MCF 10A (cell line): ENCODE results near the gene CD99. TPM values are rescaled to one million over a fixed set of nuclear protein-coding genes. Genes with fewer than 3 reads are reported as not detected.
"Not testable (repeated sequence)": the region's sequence is repeated elsewhere in the genome, so short reads cannot be mapped to it uniquely, and the experiment has no call there.

ENCODE experiments used
- BruUV-seq: library from RNA; stranded (reverse); fragments of 400-500 nt; replicated peaks from 2 replicates; lab custom pipeline; 2021; lab: Mats Ljungman, UMichigan
- CTCF ChIA-PET: fragments of 300-600 bp; sonication (Branson Sonifier 250); formaldehyde crosslinking; extraction: SDS; loops from one replicate; lab custom pipeline; 2021; ENCODE audit warnings: antibody characterized with exemption, inconsistent platforms; lab: Yijun Ruan, JAX
- POLR2A ChIA-PET: fragments of 300-600, 350-650 bp; sonication (Branson Sonifier 250); formaldehyde crosslinking; extraction: SDS; loops from one replicate; lab custom pipeline; 2020; ENCODE audit warnings: antibody characterized with exemption, inconsistent platforms; lab: Yijun Ruan, JAX
- DNase-seq: peaks from one replicate; pipeline ENCODE4 v3.0.0-alpha.2; 2018; ENCODE audit not compliant: unreplicated experiment
- H3K27ac Mint-ChIP-seq: one replicate; pipeline ENCODE4 v1.8.0; 2022; ENCODE audit warnings: mild to moderate bottlenecking, low read depth, mixed read lengths; ENCODE audit not compliant: unreplicated experiment
- H3K27me3 Mint-ChIP-seq: one replicate; pipeline ENCODE4 v1.8.0; 2022; ENCODE audit warnings: mixed read lengths; ENCODE audit not compliant: insufficient read depth, unreplicated experiment
- H3K36me3 Mint-ChIP-seq: one replicate; pipeline ENCODE4 v1.8.0; 2022; ENCODE audit warnings: mild to moderate bottlenecking, moderate library complexity, mixed read lengths; ENCODE audit not compliant: insufficient read depth, unreplicated experiment
- H3K4me1 Mint-ChIP-seq: one replicate; pipeline ENCODE4 v1.8.0; 2022; ENCODE audit warnings: mixed read lengths; ENCODE audit not compliant: insufficient read depth, unreplicated experiment
- H3K4me3 Mint-ChIP-seq: one replicate; pipeline ENCODE4 v1.8.0; 2022; ENCODE audit warnings: mild to moderate bottlenecking, moderate library complexity, mixed read lengths; ENCODE audit not compliant: unreplicated experiment
- H3K9me3 Mint-ChIP-seq: one replicate; pipeline ENCODE4 v1.8.0; 2022; ENCODE audit warnings: mixed read lengths; ENCODE audit not compliant: unreplicated experiment
- CTCF ChIP-seq: fragments of 200-600 bp; IDR thresholded peaks from one replicate; pipeline ENCODE4 v1.8.0; 2022; ENCODE audit warnings: antibody characterized with exemption, mild to moderate bottlenecking; ENCODE audit not compliant: unreplicated experiment
- intact Hi-C: fragments of 100-400 bp; cut with micrococcal nuclease; formaldehyde crosslinking; loops from 2 replicates; pipeline ENCODE4 v1.14.1; 2022
- total RNA-seq: library from RNA; stranded (reverse); gene quantifications from 2 replicates; pipeline ENCODE4 v1.2.3, GENCODE V29; 2022

Gene CD99
- total RNA-seq, 1 experiment from 2014 or later, result 176 TPM

DNA sequence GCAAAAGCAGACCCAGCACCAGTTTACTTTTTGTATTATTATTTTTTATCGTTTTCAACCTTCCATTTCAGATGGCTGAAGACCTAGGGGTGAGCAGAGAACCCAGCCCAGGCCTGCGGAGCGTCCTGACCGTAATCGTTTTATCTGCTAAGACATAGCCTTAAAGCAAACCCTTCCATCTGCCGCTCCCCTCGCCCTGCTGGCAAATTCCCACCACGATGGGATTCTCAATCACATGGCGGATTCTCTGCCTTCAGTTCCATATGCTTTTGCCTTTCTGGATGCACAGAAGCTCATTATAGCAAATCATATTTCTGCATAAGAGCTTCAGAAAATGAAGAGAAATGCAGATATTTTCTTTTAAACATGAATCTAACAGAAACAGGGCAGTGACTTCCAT is 42.2 kb downstream of the CD99 start:
- Mint-ChIP-seq H3K27me3 (no peaks in the 10 kb centered on the region), H3K27ac (no peak overlapping the region), H3K4me3 (no peak overlapping the region), H3K9me3 (no peaks in the 10 kb centered on the region), H3K4me1 (no peaks in the 10 kb centered on the region), H3K36me3 (peaks cover 76% of the 10 kb centered on the region)
- POLR2A ChIA-PET, result no interaction called here
- intact Hi-C loops, result no loop called here
- no peak for DNase-seq
- CTCF ChIA-PET, result no interaction called here
- no TSS peak for BruUV-seq
- no peak for TF ChIP-seq CTCF

DNA sequence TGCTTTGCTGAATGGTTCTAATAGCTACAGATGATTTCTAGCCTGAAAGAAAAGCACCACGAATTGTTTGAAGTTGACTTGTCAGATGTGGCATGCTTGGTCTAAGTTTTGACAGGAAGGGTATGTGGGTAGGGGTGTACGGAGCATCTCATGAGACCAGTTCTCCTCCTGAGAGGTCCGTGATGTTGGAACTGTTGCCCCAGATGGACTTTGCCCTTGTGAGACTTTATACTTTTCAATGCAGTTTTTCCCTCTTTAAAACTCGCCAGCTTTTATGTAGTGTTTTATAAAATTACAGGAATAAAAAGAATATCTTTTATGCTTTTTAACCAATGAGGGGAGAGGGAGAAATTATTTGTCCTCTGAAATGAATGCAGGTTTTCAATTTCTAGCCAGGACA is 44.2 kb downstream of the CD99 start:
- Mint-ChIP-seq H3K27ac (no peak overlapping the region), H3K27me3 (no peaks in the 10 kb centered on the region), H3K9me3 (no peaks in the 10 kb centered on the region), H3K4me3 (no peak overlapping the region), H3K36me3 (peaks cover 74% of the 10 kb centered on the region), H3K4me1 (no peaks in the 10 kb centered on the region)
- CTCF ChIA-PET, result no interaction called here
- DNase-seq, result no peak
- no peak for TF ChIP-seq CTCF
- BruUV-seq, result no TSS peak
- intact Hi-C loops, result no loop called here
- POLR2A ChIA-PET, result no interaction called here

DNA sequence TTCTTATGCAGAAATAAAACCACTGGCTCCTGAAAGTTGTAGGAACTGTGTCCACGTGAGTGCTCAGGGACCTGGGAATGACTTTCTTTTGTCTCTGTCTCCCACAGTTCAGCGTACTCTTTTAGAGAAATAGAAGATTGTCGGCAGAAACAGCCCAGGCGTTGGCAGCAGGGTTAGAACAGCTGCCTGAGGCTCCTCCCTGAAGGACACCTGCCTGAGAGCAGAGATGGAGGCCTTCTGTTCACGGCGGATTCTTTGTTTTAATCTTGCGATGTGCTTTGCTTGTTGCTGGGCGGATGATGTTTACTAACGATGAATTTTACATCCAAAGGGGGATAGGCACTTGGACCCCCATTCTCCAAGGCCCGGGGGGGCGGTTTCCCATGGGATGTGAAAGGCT is 49.6 kb downstream of the CD99 start:
- Mint-ChIP-seq H3K4me1 (no peaks in the 10 kb centered on the region), H3K36me3 (peaks cover 46% of the 10 kb centered on the region)
- no TSS peak for BruUV-seq

DNA sequence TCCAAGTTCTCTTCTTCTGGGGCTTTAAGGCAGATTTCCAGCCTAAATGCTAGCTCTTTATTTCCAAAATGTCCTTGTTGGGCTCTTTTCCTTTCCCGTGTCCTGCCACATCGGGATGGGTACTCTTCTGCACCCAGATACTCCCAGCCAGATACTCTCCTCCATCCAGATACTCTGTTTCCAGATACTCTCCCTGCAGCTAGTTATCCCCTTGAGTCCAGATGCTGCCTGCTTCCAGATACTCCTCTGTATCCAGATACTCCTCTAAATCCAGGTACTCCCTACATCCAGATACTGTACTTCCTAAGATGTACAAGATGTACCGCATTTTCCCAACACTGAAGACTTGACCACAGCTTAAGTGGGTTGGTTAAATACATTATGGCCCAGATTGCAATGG is 50.3 kb downstream of the CD99 start:
- no peak overlapping the region for H3K27ac Mint-ChIP-seq
- no TSS peak for BruUV-seq
- no peaks in the 10 kb centered on the region for H3K9me3 Mint-ChIP-seq
- intact Hi-C loops, result loop anchor here (5.0 kb wide), 1 partner anchor 49 kb away; the partner anchor contains the start of gene CD99
- CTCF ChIA-PET, result no interaction called here
- POLR2A ChIA-PET, result no interaction called here
- H3K36me3 Mint-ChIP-seq, result peaks cover 39% of the 10 kb centered on the region
- no peak overlapping the region for H3K4me3 Mint-ChIP-seq
- no peak for DNase-seq
- no peaks in the 10 kb centered on the region for H3K4me1 Mint-ChIP-seq
- TF ChIP-seq CTCF, result no peak
- no peaks in the 10 kb centered on the region for H3K27me3 Mint-ChIP-seq

More for the DNA sequence above, 49.6 kb downstream of the CD99 start:
- H3K27me3 Mint-ChIP-seq, result no peaks in the 10 kb centered on the region
- H3K27ac Mint-ChIP-seq, result no peak overlapping the region
- no peak for TF ChIP-seq CTCF
- no peaks in the 10 kb centered on the region for H3K9me3 Mint-ChIP-seq
- intact Hi-C loops, result loop anchor here (5.0 kb wide), 1 partner anchor 48 kb away; the partner anchor contains the start of gene CD99
- H3K4me3 Mint-ChIP-seq, result no peak overlapping the region
- DNase-seq, result no peak
- POLR2A ChIA-PET, result no interaction called here
- CTCF ChIA-PET, result no interaction called here

DNA sequence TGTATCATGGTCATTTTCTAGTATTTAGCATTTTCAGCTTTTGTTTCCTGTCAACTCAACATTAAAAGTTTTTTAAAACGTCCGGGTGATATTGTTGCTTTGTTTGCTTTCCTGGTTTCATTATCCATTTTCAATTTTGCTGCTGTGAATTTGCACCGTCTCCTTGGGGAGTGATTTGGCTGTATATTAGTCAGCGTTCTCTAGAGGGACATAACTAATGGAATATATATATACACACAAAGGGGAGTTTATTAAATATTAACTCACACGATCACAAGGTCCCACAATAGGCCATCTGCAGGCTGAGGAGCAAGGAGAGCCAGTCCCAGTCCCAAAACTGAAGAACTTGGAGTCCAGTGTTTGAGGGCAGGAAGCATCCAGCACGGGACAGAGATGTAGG is 55.2 kb downstream of the CD99 start:
- CTCF ChIA-PET, H3K4me1 Mint-ChIP-seq, BruUV-seq, DNase-seq, H3K9me3 Mint-ChIP-seq, H3K4me3 Mint-ChIP-seq, H3K27me3 Mint-ChIP-seq, POLR2A ChIA-PET, H3K27ac Mint-ChIP-seq, intact Hi-C loops: not testable (repeated sequence)
- peaks cover 10% of the 10 kb centered on the region for H3K36me3 Mint-ChIP-seq
